H1 (cell line): ENCODE measurements around the gene AIG1. TPM values are rescaled to one million over a fixed set of nuclear protein-coding genes. Genes with fewer than 3 reads are reported as not detected.

ENCODE experiments used
- CTCF ChIA-PET: fragments of 300-600 bp; sonication (Branson Sonifier 250); formaldehyde crosslinking; loops from one replicate; lab custom pipeline; 2021; ENCODE audit not compliant: partially characterized antibody; lab: Charles Lee
- POLR2A ChIA-PET: fragments of 300-600 bp; sonication (Branson Sonifier 250); formaldehyde crosslinking; loops from one replicate; lab custom pipeline; 2021; ENCODE audit warnings: inconsistent platforms; ENCODE audit not compliant: partially characterized antibody; lab: Charles Lee
- DNase-seq, 2 experiments: peaks; one replicate each; pipeline versions ENCODE4 v3.0.0 to v3.0.0-alpha.2; 2010 to 2022; ENCODE audit warnings: low spot score in 2 of 2, low read depth in 1 of 2, mixed read lengths in 1 of 2
- FAIRE-seq: peaks from 2 replicates; lab custom pipeline; 2011; peaks lifted over from hg19 to GRCh38; lab: Jason Lieb, UNC
- H2AFZ ChIP-seq: 2 replicates; pipeline ENCODE4 v1.8.1; 2012; ENCODE audit warnings: low read length, inconsistent platforms
- H2AK5ac ChIP-seq: 2 replicates; pipeline ENCODE4 v1.6.1; 2013; ENCODE audit warnings: low read depth, low read length
- H2BK120ac ChIP-seq: replicated peaks from 2 replicates; pipeline ENCODE3; 2013; ENCODE audit warnings: low read depth, low read length, inconsistent platforms
- H2BK12ac ChIP-seq: 2 replicates; pipeline ENCODE4 v1.6.1; 2013; ENCODE audit warnings: low read depth, low read length
- H2BK15ac ChIP-seq: 2 replicates; pipeline ENCODE4 v1.6.1; 2013; ENCODE audit warnings: low read length
- H2BK20ac ChIP-seq: 2 replicates; pipeline ENCODE4 v1.6.1; 2013; ENCODE audit warnings: low read length
- H2BK5ac ChIP-seq: 2 replicates; pipeline ENCODE4 v1.6.1; 2013; ENCODE audit warnings: low read depth, low read length
- H3K14ac ChIP-seq: 2 replicates; pipeline ENCODE4 v1.6.1; 2013; ENCODE audit warnings: inconsistent platforms; ENCODE audit not compliant: insufficient read length
- H3K18ac ChIP-seq: 2 replicates; pipeline ENCODE4 v1.6.1; 2013; ENCODE audit warnings: low read length; ENCODE audit errors: extremely low read depth
- H3K23ac ChIP-seq: 2 replicates; pipeline ENCODE4 v1.6.1; 2013; ENCODE audit warnings: inconsistent platforms; ENCODE audit not compliant: insufficient read length
- H3K23me2 ChIP-seq: 2 replicates; pipeline ENCODE4 v1.6.1; 2013; ENCODE audit warnings: low read depth, low read length
- H3K27ac ChIP-seq: 2 replicates; pipeline ENCODE4 v1.6.1; 2011; ENCODE audit warnings: low read depth, low read length, inconsistent platforms
- H3K27me3 ChIP-seq, 4 experiments: replicated peaks in 1 of 4; 1 replicate in 1 of 4; 2 replicates in 3 of 4; pipeline versions ENCODE4 v1.6.1 to v1.8.1; 2011 to 2013; ENCODE audit warnings: low read length in 3 of 4, mild to moderate bottlenecking in 3 of 4, inconsistent platforms in 2 of 4, mixed read lengths in 2 of 4, moderate library complexity in 1 of 4; ENCODE audit not compliant: control insufficient read depth in 3 of 4, insufficient read depth in 3 of 4; ENCODE audit errors: extremely low read depth in 1 of 4
- H3K36me3 ChIP-seq, 4 experiments: 2 replicates each; pipeline versions ENCODE4 v1.6.1 to v1.8.1; 2011 to 2013; ENCODE audit warnings: mild to moderate bottlenecking in 4 of 4, low read length in 3 of 4, moderate library complexity in 2 of 4, control low read depth in 1 of 4, inconsistent platforms in 1 of 4; ENCODE audit not compliant: insufficient read depth in 4 of 4, control insufficient read depth in 2 of 4
- H3K4ac ChIP-seq: replicated peaks from 2 replicates; pipeline ENCODE3; 2013; ENCODE audit warnings: low read length, low read depth, mixed read lengths, inconsistent platforms; ENCODE audit not compliant: insufficient read length
- H3K4me1 ChIP-seq, 4 experiments: replicated peaks in 1 of 4; 1 replicate in 1 of 4; 2 replicates in 3 of 4; pipeline versions ENCODE4 v1.6.1 to v1.8.1; 2011 to 2013; ENCODE audit warnings: low read length in 3 of 4, inconsistent platforms in 2 of 4, mixed read lengths in 1 of 4; ENCODE audit not compliant: insufficient read depth in 4 of 4, control insufficient read depth in 3 of 4
- H3K4me2 ChIP-seq, 2 experiments: 2 replicates each; pipeline versions ENCODE4 v1.6.1 to v1.8.1; 2011 to 2013; ENCODE audit warnings: low read depth in 2 of 2, low read length in 2 of 2, control low read depth in 1 of 2, inconsistent platforms in 1 of 2, mild to moderate bottlenecking in 1 of 2; ENCODE audit not compliant: insufficient read depth in 1 of 2
- H3K4me3 ChIP-seq, 4 experiments: fragments of 200-600, 300-600 bp in 1 of 4; sonication (generic), shearing (Covaris generic), sonication (Bioruptor Twin) in 1 of 4; 2 replicates each; pipeline versions ENCODE4 v1.5.1 to v1.8.1; 2011 to 2016; ENCODE audit warnings: low read length in 4 of 4, low read depth in 3 of 4, control low read depth in 2 of 4, inconsistent platforms in 2 of 4, mild to moderate bottlenecking in 2 of 4, mixed read lengths in 1 of 4, moderate library complexity in 1 of 4; ENCODE audit not compliant: insufficient read depth in 2 of 4; ENCODE audit errors: extremely low read depth in 1 of 4
- H3K56ac ChIP-seq: replicated peaks from 2 replicates; pipeline ENCODE3; 2013; ENCODE audit warnings: low read depth, mild to moderate bottlenecking, mixed read lengths, low read length, inconsistent platforms; ENCODE audit not compliant: insufficient read length
- H3K79me1 ChIP-seq: 2 replicates; pipeline ENCODE4 v1.6.1; 2013; ENCODE audit warnings: low read depth, low read length, control low read depth
- H3K79me2 ChIP-seq, 2 experiments: 2 replicates each; pipeline versions ENCODE4 v1.6.1 to v1.8.1; 2012 to 2013; ENCODE audit warnings: low read length in 2 of 2, mild to moderate bottlenecking in 2 of 2, inconsistent platforms in 1 of 2; ENCODE audit not compliant: insufficient read depth in 2 of 2, control insufficient read depth in 1 of 2
- H3K9ac ChIP-seq, 4 experiments: replicated peaks in 1 of 4; 1 replicate in 1 of 4; 2 replicates in 3 of 4; pipeline versions ENCODE4 v1.6.1 to v1.8.1; 2011 to 2013; ENCODE audit warnings: low read depth in 3 of 4, low read length in 3 of 4, control low read depth in 2 of 4, mild to moderate bottlenecking in 2 of 4, moderate library complexity in 2 of 4, inconsistent platforms in 1 of 4; ENCODE audit errors: extremely low read depth in 1 of 4
- H3K9me3 ChIP-seq, 2 experiments: 2 replicates each; pipeline versions ENCODE4 v1.6.1 to v1.8.1; 2012 to 2013; ENCODE audit warnings: mild to moderate bottlenecking in 2 of 2, moderate library complexity in 2 of 2, control low read depth in 1 of 2, inconsistent platforms in 1 of 2, low read depth in 1 of 2, low read length in 1 of 2, mixed read lengths in 1 of 2; ENCODE audit not compliant: insufficient read depth in 2 of 2
- H4K20me1 ChIP-seq, 2 experiments: replicated peaks in 1 of 2; 2 replicates each; pipeline versions ENCODE3 to v1.8.1; 2011 to 2013; ENCODE audit warnings: inconsistent platforms in 2 of 2, low read length in 2 of 2, mild to moderate bottlenecking in 1 of 2; ENCODE audit not compliant: insufficient read depth in 2 of 2, control insufficient read depth in 1 of 2
- H4K5ac ChIP-seq: 2 replicates; pipeline ENCODE4 v1.6.1; 2013; ENCODE audit warnings: low read length, low read depth, mixed read lengths, inconsistent platforms; ENCODE audit not compliant: insufficient read length
- H4K8ac ChIP-seq: 2 replicates; pipeline ENCODE4 v1.8.0; 2013; ENCODE audit warnings: mild to moderate bottlenecking, moderate library complexity, low read length, inconsistent platforms; ENCODE audit not compliant: insufficient read depth; ENCODE audit errors: extremely low read depth
- H4K91ac ChIP-seq: replicated peaks from 2 replicates; pipeline ENCODE3; 2013; ENCODE audit warnings: low read length, mixed read lengths, inconsistent platforms; ENCODE audit not compliant: insufficient read length
- CEBPB ChIP-seq: IDR thresholded peaks from 2 replicates; pipeline ENCODE4 v1.6.1; 2012; ENCODE audit warnings: low read depth, low read length
- CTBP2 ChIP-seq: IDR thresholded peaks from 2 replicates; pipeline ENCODE4 v1.7.0; 2011; ENCODE audit warnings: borderline replicate concordance, mild to moderate bottlenecking, moderate library complexity, mixed read lengths, low read length; ENCODE audit not compliant: insufficient read depth, insufficient read length
- FOSL1 ChIP-seq: IDR thresholded peaks from 2 replicates; pipeline ENCODE4 v1.6.1; 2011; ENCODE audit warnings: mild to moderate bottlenecking, low read depth, low read length, moderate library complexity; ENCODE audit not compliant: insufficient read depth
- GTF2F1 ChIP-seq: IDR thresholded peaks from 2 replicates; pipeline ENCODE4 v1.6.1; 2012; ENCODE audit warnings: low read depth, low read length, improper control_type of control experiment, borderline replicate concordance
- POLR2A ChIP-seq, 2 experiments: IDR thresholded peaks; 1 replicate in 1 of 2; 2 replicates in 1 of 2; pipeline ENCODE4 v1.6.1; 2011; ENCODE audit warnings: low read depth in 2 of 2, low read length in 2 of 2, mild to moderate bottlenecking in 2 of 2; ENCODE audit errors: control extremely low read depth in 1 of 2
- SIX5 ChIP-seq: IDR thresholded peaks from 2 replicates; pipeline ENCODE4 v1.6.1; 2011; ENCODE audit warnings: mild to moderate bottlenecking, low read depth, low read length
- TEAD4 ChIP-seq: IDR thresholded peaks from 2 replicates; pipeline ENCODE4 v1.6.1; 2012; ENCODE audit warnings: low read depth, low read length, inconsistent platforms, mixed read lengths
- WGBS, 2 experiments: shearing (Covaris generic) in 1 of 2; methylation state at CpG; one replicate each; pipeline versions ENCODE4 v1.1.6 to v1.1.7; 2013 to 2015; ENCODE audit warnings: low lambda C conversion rate in 2 of 2, mixed read lengths in 2 of 2, inconsistent platforms in 1 of 2, low coverage in 1 of 2, missing lambda C conversion rate in 1 of 2; ENCODE audit not compliant: insufficient replicate concordance in 2 of 2, insufficient coverage in 1 of 2, insufficient read length in 1 of 2; ENCODE audit errors: extremely low coverage in 1 of 2, missing lambda C conversion rate in 1 of 2; 5-methylcytosine and 5-hydroxymethylcytosine counted together
- polyA plus RNA-seq, 7 experiments: library from polyadenylated mRNA; depleted of rRNA in 3 of 7; stranded (reverse) in 5 of 7; unstranded in 2 of 7; fragments of >200 nt in 5 of 7; fragments of 200-250 nt in 2 of 7; gene quantifications; 1 replicate in 5 of 7; 2 replicates in 1 of 7; 4 replicates in 1 of 7; pipeline versions ENCODE4 v1.2.1 to v1.2.3, GENCODE V29; 2011 to 2013; ENCODE audit warnings: missing spikeins in 2 of 7, mixed read lengths in 2 of 7
- total RNA-seq: library from RNA; stranded (reverse); fragmentation: NEBNext Ultra II Directional; extraction: Animal tissue kit (Norgen Biotek cat#: 25700); gene quantifications from 2 replicates; pipeline ENCODE4 v1.2.1, GENCODE V29; 2021
- TF ChIP-seq, protein P1 (sequence below): IDR thresholded peaks from 2 replicates; pipeline ENCODE4 v1.6.1; 2011; ENCODE audit warnings: low read depth, mild to moderate bottlenecking, low read length; ENCODE audit not compliant: insufficient read depth
- TF ChIP-seq, protein P2 (sequence below): IDR thresholded peaks from 2 replicates; pipeline ENCODE4 v1.6.1; 2012; ENCODE audit warnings: low read length, inconsistent platforms

The AIG1 gene
- total and polyA plus RNA-seq, 2 of the 8 experiments (the other 6 are each of a cell fraction or from before 2014, with no cell fraction given), result 56.6 to 58.4 TPM

DNA sequence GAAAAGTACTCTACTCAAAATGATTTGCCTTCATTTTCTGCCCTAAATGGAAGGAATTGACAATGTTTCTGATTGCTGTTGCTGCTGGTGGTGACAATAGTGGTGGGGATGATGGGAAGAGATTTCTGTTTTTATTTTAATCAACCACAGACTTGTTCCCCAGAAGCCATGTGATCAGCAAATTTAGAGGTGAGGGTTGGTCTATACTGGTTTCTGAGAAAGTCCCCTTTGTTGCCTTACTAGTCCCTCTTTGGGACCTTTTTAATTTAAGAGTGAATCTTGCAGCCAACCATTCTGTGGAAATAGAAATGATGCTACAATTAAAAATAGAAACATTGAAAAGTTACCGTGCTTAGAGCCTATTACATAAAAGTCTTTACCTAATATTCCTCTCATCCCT, 43.2 kb downstream of the AIG1 start:
- CTCF ChIA-PET, result interaction anchor here (0.7 to 2.2 kb wide), 2 partner anchors 9 to 10 kb away, joined by 3 to 6 read pairs; no protein-coding TSS in a partner anchor

More for the DNA sequence above, 43.2 kb downstream of the AIG1 start:
- Histone ChIP-seq H3K4ac (no peak overlapping the region), H3K4me3 (no peak overlapping the region), H2BK120ac (no peak overlapping the region), H2BK15ac (no peak overlapping the region), H3K4me2 (no peak overlapping the region), H3K56ac (no peak overlapping the region), H3K27ac (no peak overlapping the region), H2BK20ac (no peak overlapping the region), H3K79me2 (no peaks in the 10 kb centered on the region), H4K5ac (no peak overlapping the region), H3K14ac (no peak overlapping the region), H3K36me3 (peaks cover 0 to 2% (median 0%) of the 10 kb centered on the region in 4 experiments; a peak in 1 of 8 replicates), H3K18ac (no peak overlapping the region), H3K9me3 (no peaks in the 10 kb centered on the region), H4K91ac (no peak overlapping the region), H2AFZ (no peak overlapping the region), H3K79me1 (no peaks in the 10 kb centered on the region; the same call in 1 of the 2 replicates), H3K23ac (no peak overlapping the region), H2BK12ac (no peak overlapping the region), H3K4me1 (no peaks in the 10 kb centered on the region), H3K9ac (no peak overlapping the region), H4K8ac (no peak overlapping the region), H2BK5ac (no peak overlapping the region), H2AK5ac (no peak overlapping the region), H4K20me1 (no peaks in the 10 kb centered on the region), H3K23me2 (no peaks in the 10 kb centered on the region), H3K27me3 (no peaks in the 10 kb centered on the region)
- FAIRE-seq (no peak), DNase-seq (no peak)
- TF ChIP-seq CEBPB, result no peak
- TF ChIP-seq POLR2A (IDR thresholded peaks at IDR 0.05; ENCODE audit: control extremely low read depth in 1 of 2, low read depth in 2 of 2, low read length in 2 of 2), result no peak
- TF ChIP-seq GTF2F1, result no peak
- TF ChIP-seq, protein P1, sequence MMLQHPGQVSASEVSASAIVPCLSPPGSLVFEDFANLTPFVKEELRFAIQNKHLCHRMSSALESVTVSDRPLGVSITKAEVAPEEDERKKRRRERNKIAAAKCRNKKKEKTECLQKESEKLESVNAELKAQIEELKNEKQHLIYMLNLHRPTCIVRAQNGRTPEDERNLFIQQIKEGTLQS, result no peak
- TF ChIP-seq, protein P2, sequence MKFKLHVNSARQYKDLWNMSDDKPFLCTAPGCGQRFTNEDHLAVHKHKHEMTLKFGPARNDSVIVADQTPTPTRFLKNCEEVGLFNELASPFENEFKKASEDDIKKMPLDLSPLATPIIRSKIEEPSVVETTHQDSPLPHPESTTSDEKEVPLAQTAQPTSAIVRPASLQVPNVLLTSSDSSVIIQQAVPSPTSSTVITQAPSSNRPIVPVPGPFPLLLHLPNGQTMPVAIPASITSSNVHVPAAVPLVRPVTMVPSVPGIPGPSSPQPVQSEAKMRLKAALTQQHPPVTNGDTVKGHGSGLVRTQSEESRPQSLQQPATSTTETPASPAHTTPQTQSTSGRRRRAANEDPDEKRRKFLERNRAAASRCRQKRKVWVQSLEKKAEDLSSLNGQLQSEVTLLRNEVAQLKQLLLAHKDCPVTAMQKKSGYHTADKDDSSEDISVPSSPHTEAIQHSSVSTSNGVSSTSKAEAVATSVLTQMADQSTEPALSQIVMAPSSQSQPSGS, result no peak
- no peak for TF ChIP-seq CTBP2
- TF ChIP-seq TEAD4, result no peak
- TF ChIP-seq SIX5, result no peak
- no peak for TF ChIP-seq FOSL1
- WGBS, 2 experiments, result 84% methylated on average over 1 of the region's 1 CpG; no CpG with 5 or more reads in 1 of the 2 experiments
- POLR2A ChIA-PET, result interaction anchor here (0.9 kb wide), 1 partner anchor 21 kb away, joined by 4 read pairs; no protein-coding TSS in a partner anchor
